H1 (cell line): ENCODE results near the gene SULF2. TPM values are rescaled to one million over a fixed set of nuclear protein-coding genes. Genes with fewer than 3 reads are reported as not detected.

Source experiments
- CTCF ChIA-PET: fragments of 300-600 bp; sonication (Branson Sonifier 250); formaldehyde crosslinking; loops from one replicate; lab custom pipeline; 2021; ENCODE audit not compliant: partially characterized antibody; lab: Charles Lee
- POLR2A ChIA-PET: fragments of 300-600 bp; sonication (Branson Sonifier 250); formaldehyde crosslinking; loops from one replicate; lab custom pipeline; 2021; ENCODE audit warnings: inconsistent platforms; ENCODE audit not compliant: partially characterized antibody; lab: Charles Lee
- DNase-seq, 2 experiments: peaks; one replicate each; pipeline versions ENCODE4 v3.0.0 to v3.0.0-alpha.2; 2010 to 2022; ENCODE audit warnings: low spot score in 2 of 2, low read depth in 1 of 2, mixed read lengths in 1 of 2
- FAIRE-seq: peaks from 2 replicates; lab custom pipeline; 2011; peaks lifted over from hg19 to GRCh38; lab: Jason Lieb, UNC
- H2AFZ ChIP-seq: 2 replicates; pipeline ENCODE4 v1.8.1; 2012; ENCODE audit warnings: low read length, inconsistent platforms
- H2AK5ac ChIP-seq: 2 replicates; pipeline ENCODE4 v1.6.1; 2013; ENCODE audit warnings: low read depth, low read length
- H2BK120ac ChIP-seq: replicated peaks from 2 replicates; pipeline ENCODE3; 2013; ENCODE audit warnings: low read depth, low read length, inconsistent platforms
- H2BK12ac ChIP-seq: 2 replicates; pipeline ENCODE4 v1.6.1; 2013; ENCODE audit warnings: low read depth, low read length
- H2BK15ac ChIP-seq: 2 replicates; pipeline ENCODE4 v1.6.1; 2013; ENCODE audit warnings: low read length
- H2BK20ac ChIP-seq: 2 replicates; pipeline ENCODE4 v1.6.1; 2013; ENCODE audit warnings: low read length
- H2BK5ac ChIP-seq: 2 replicates; pipeline ENCODE4 v1.6.1; 2013; ENCODE audit warnings: low read depth, low read length
- H3K14ac ChIP-seq: 2 replicates; pipeline ENCODE4 v1.6.1; 2013; ENCODE audit warnings: inconsistent platforms; ENCODE audit not compliant: insufficient read length
- H3K18ac ChIP-seq: 2 replicates; pipeline ENCODE4 v1.6.1; 2013; ENCODE audit warnings: low read length; ENCODE audit errors: extremely low read depth
- H3K23ac ChIP-seq: 2 replicates; pipeline ENCODE4 v1.6.1; 2013; ENCODE audit warnings: inconsistent platforms; ENCODE audit not compliant: insufficient read length
- H3K23me2 ChIP-seq: 2 replicates; pipeline ENCODE4 v1.6.1; 2013; ENCODE audit warnings: low read depth, low read length
- H3K27ac ChIP-seq: 2 replicates; pipeline ENCODE4 v1.6.1; 2011; ENCODE audit warnings: low read depth, low read length, inconsistent platforms
- H3K27me3 ChIP-seq, 4 experiments: replicated peaks in 1 of 4; 1 replicate in 1 of 4; 2 replicates in 3 of 4; pipeline versions ENCODE4 v1.6.1 to v1.8.1; 2011 to 2013; ENCODE audit warnings: low read length in 3 of 4, mild to moderate bottlenecking in 3 of 4, inconsistent platforms in 2 of 4, mixed read lengths in 2 of 4, moderate library complexity in 1 of 4; ENCODE audit not compliant: control insufficient read depth in 3 of 4, insufficient read depth in 3 of 4; ENCODE audit errors: extremely low read depth in 1 of 4
- H3K36me3 ChIP-seq, 4 experiments: 2 replicates each; pipeline versions ENCODE4 v1.6.1 to v1.8.1; 2011 to 2013; ENCODE audit warnings: mild to moderate bottlenecking in 4 of 4, low read length in 3 of 4, moderate library complexity in 2 of 4, control low read depth in 1 of 4, inconsistent platforms in 1 of 4; ENCODE audit not compliant: insufficient read depth in 4 of 4, control insufficient read depth in 2 of 4
- H3K4ac ChIP-seq: replicated peaks from 2 replicates; pipeline ENCODE3; 2013; ENCODE audit warnings: low read length, low read depth, mixed read lengths, inconsistent platforms; ENCODE audit not compliant: insufficient read length
- H3K4me1 ChIP-seq, 4 experiments: replicated peaks in 1 of 4; 1 replicate in 1 of 4; 2 replicates in 3 of 4; pipeline versions ENCODE4 v1.6.1 to v1.8.1; 2011 to 2013; ENCODE audit warnings: low read length in 3 of 4, inconsistent platforms in 2 of 4, mixed read lengths in 1 of 4; ENCODE audit not compliant: insufficient read depth in 4 of 4, control insufficient read depth in 3 of 4
- H3K4me2 ChIP-seq, 2 experiments: 2 replicates each; pipeline versions ENCODE4 v1.6.1 to v1.8.1; 2011 to 2013; ENCODE audit warnings: low read depth in 2 of 2, low read length in 2 of 2, control low read depth in 1 of 2, inconsistent platforms in 1 of 2, mild to moderate bottlenecking in 1 of 2; ENCODE audit not compliant: insufficient read depth in 1 of 2
- H3K4me3 ChIP-seq, 4 experiments: fragments of 200-600, 300-600 bp in 1 of 4; sonication (generic), shearing (Covaris generic), sonication (Bioruptor Twin) in 1 of 4; 2 replicates each; pipeline versions ENCODE4 v1.5.1 to v1.8.1; 2011 to 2016; ENCODE audit warnings: low read length in 4 of 4, low read depth in 3 of 4, control low read depth in 2 of 4, inconsistent platforms in 2 of 4, mild to moderate bottlenecking in 2 of 4, mixed read lengths in 1 of 4, moderate library complexity in 1 of 4; ENCODE audit not compliant: insufficient read depth in 2 of 4; ENCODE audit errors: extremely low read depth in 1 of 4
- H3K56ac ChIP-seq: replicated peaks from 2 replicates; pipeline ENCODE3; 2013; ENCODE audit warnings: low read depth, mild to moderate bottlenecking, mixed read lengths, low read length, inconsistent platforms; ENCODE audit not compliant: insufficient read length
- H3K79me1 ChIP-seq: 2 replicates; pipeline ENCODE4 v1.6.1; 2013; ENCODE audit warnings: low read depth, low read length, control low read depth
- H3K79me2 ChIP-seq, 2 experiments: 2 replicates each; pipeline versions ENCODE4 v1.6.1 to v1.8.1; 2012 to 2013; ENCODE audit warnings: low read length in 2 of 2, mild to moderate bottlenecking in 2 of 2, inconsistent platforms in 1 of 2; ENCODE audit not compliant: insufficient read depth in 2 of 2, control insufficient read depth in 1 of 2
- H3K9ac ChIP-seq, 4 experiments: replicated peaks in 1 of 4; 1 replicate in 1 of 4; 2 replicates in 3 of 4; pipeline versions ENCODE4 v1.6.1 to v1.8.1; 2011 to 2013; ENCODE audit warnings: low read depth in 3 of 4, low read length in 3 of 4, control low read depth in 2 of 4, mild to moderate bottlenecking in 2 of 4, moderate library complexity in 2 of 4, inconsistent platforms in 1 of 4; ENCODE audit errors: extremely low read depth in 1 of 4
- H3K9me3 ChIP-seq, 2 experiments: 2 replicates each; pipeline versions ENCODE4 v1.6.1 to v1.8.1; 2012 to 2013; ENCODE audit warnings: mild to moderate bottlenecking in 2 of 2, moderate library complexity in 2 of 2, control low read depth in 1 of 2, inconsistent platforms in 1 of 2, low read depth in 1 of 2, low read length in 1 of 2, mixed read lengths in 1 of 2; ENCODE audit not compliant: insufficient read depth in 2 of 2
- H4K20me1 ChIP-seq, 2 experiments: replicated peaks in 1 of 2; 2 replicates each; pipeline versions ENCODE3 to v1.8.1; 2011 to 2013; ENCODE audit warnings: inconsistent platforms in 2 of 2, low read length in 2 of 2, mild to moderate bottlenecking in 1 of 2; ENCODE audit not compliant: insufficient read depth in 2 of 2, control insufficient read depth in 1 of 2
- H4K5ac ChIP-seq: 2 replicates; pipeline ENCODE4 v1.6.1; 2013; ENCODE audit warnings: low read length, low read depth, mixed read lengths, inconsistent platforms; ENCODE audit not compliant: insufficient read length
- H4K8ac ChIP-seq: 2 replicates; pipeline ENCODE4 v1.8.0; 2013; ENCODE audit warnings: mild to moderate bottlenecking, moderate library complexity, low read length, inconsistent platforms; ENCODE audit not compliant: insufficient read depth; ENCODE audit errors: extremely low read depth
- H4K91ac ChIP-seq: replicated peaks from 2 replicates; pipeline ENCODE3; 2013; ENCODE audit warnings: low read length, mixed read lengths, inconsistent platforms; ENCODE audit not compliant: insufficient read length
- ATF2 ChIP-seq: IDR thresholded peaks from 2 replicates; pipeline ENCODE4 v1.6.1; 2012; ENCODE audit warnings: low read length, inconsistent platforms
- KDM4A ChIP-seq: IDR thresholded peaks from one replicate; pipeline ENCODE4 v1.7.1; 2012; ENCODE audit warnings: low read depth, mild to moderate bottlenecking, moderate library complexity, low read length, inconsistent platforms; ENCODE audit not compliant: severe bottlenecking
- USF2 ChIP-seq: IDR thresholded peaks from 2 replicates; pipeline ENCODE4 v1.6.1; 2011; ENCODE audit warnings: low read length, improper control_type of control experiment
- WGBS, 2 experiments: shearing (Covaris generic) in 1 of 2; methylation state at CpG; one replicate each; pipeline versions ENCODE4 v1.1.6 to v1.1.7; 2013 to 2015; ENCODE audit warnings: low lambda C conversion rate in 2 of 2, mixed read lengths in 2 of 2, inconsistent platforms in 1 of 2, low coverage in 1 of 2, missing lambda C conversion rate in 1 of 2; ENCODE audit not compliant: insufficient replicate concordance in 2 of 2, insufficient coverage in 1 of 2, insufficient read length in 1 of 2; ENCODE audit errors: extremely low coverage in 1 of 2, missing lambda C conversion rate in 1 of 2; 5-methylcytosine and 5-hydroxymethylcytosine counted together
- polyA plus RNA-seq, 7 experiments: library from polyadenylated mRNA; depleted of rRNA in 3 of 7; stranded (reverse) in 5 of 7; unstranded in 2 of 7; fragments of >200 nt in 5 of 7; fragments of 200-250 nt in 2 of 7; gene quantifications; 1 replicate in 5 of 7; 2 replicates in 1 of 7; 4 replicates in 1 of 7; pipeline versions ENCODE4 v1.2.1 to v1.2.3, GENCODE V29; 2011 to 2013; ENCODE audit warnings: missing spikeins in 2 of 7, mixed read lengths in 2 of 7
- total RNA-seq: library from RNA; stranded (reverse); fragmentation: NEBNext Ultra II Directional; extraction: Animal tissue kit (Norgen Biotek cat#: 25700); gene quantifications from 2 replicates; pipeline ENCODE4 v1.2.1, GENCODE V29; 2021

SULF2 gene
- total and polyA plus RNA-seq, 2 of the 8 experiments (the other 6 are each of a cell fraction or from before 2014, with no cell fraction given), result 15.7 to 28.2 TPM

GRCh38 chr20:47666304-47666703 is 119.0 kb downstream of the SULF2 start:
- no peaks in the 10 kb centered on the region for H3K79me2 ChIP-seq
- H2BK5ac ChIP-seq, result 0 out of 2 replicates have a peak overlapping the region, but pooled peaks have one; percentile 9
- no peak overlapping the region for H2BK15ac ChIP-seq
- H2BK12ac ChIP-seq, result no peak overlapping the region
- H3K23ac ChIP-seq, result no peak overlapping the region
- H2AFZ ChIP-seq, result no peak overlapping the region
- DNase-seq, result no peak
- H3K4me2 ChIP-seq, result no peak overlapping the region
- H4K8ac ChIP-seq, result no peak overlapping the region
- H3K56ac ChIP-seq, result no peak overlapping the region
- no peak overlapping the region for H3K27ac ChIP-seq
- no peak overlapping the region for H3K14ac ChIP-seq
- POLR2A ChIA-PET, result no interaction called here
- CTCF ChIA-PET, result interaction anchor here (8.2 kb wide), 1 partner anchor 12 kb away, joined by 92 read pairs; no protein-coding TSS in a partner anchor
- no peak overlapping the region for H3K4me3 ChIP-seq
- H3K9ac ChIP-seq, result no peak overlapping the region
- no peak overlapping the region for H3K4ac ChIP-seq
- H4K5ac ChIP-seq, result no peak overlapping the region
- H2AK5ac ChIP-seq, result no peak overlapping the region
- no peaks in the 10 kb centered on the region; a peak in 1 of 8 replicates for H3K36me3 ChIP-seq
- no peaks in the 10 kb centered on the region for H3K9me3 ChIP-seq
- no peaks in the 10 kb centered on the region for H3K79me1 ChIP-seq
- H2BK20ac ChIP-seq, result no peak overlapping the region
- no peaks in the 10 kb centered on the region for H3K27me3 ChIP-seq
- H3K18ac ChIP-seq, result no peak overlapping the region
- no peaks in the 10 kb centered on the region; the same call in 1 of the 2 replicates for H3K23me2 ChIP-seq
- WGBS, 2 experiments, result 95% methylated on average over 15 of the region's 19 CpGs; no CpG with 5 or more reads in 1 of the 2 experiments
- TF ChIP-seq USF2 (no peak), KDM4A (no peak), ATF2 (no peak)
- H4K20me1 ChIP-seq, result no peaks in the 10 kb centered on the region
- peaks cover 0 to 4% (median 1%) of the 10 kb centered on the region in 4 experiments; a peak in 4 of 7 replicates for H3K4me1 ChIP-seq
- no peak overlapping the region for H4K91ac ChIP-seq
- FAIRE-seq, result no peak
- H2BK120ac ChIP-seq, result no peak overlapping the region
